Activated CD8-positive, alpha-beta T cell treated with anti-CD3 and anti-CD28 coated beads for 36 hours (primary cell): ENCODE measurements around the gene TMEM147. TPM values are rescaled to one million over a fixed set of nuclear protein-coding genes. Genes with fewer than 3 reads are reported as not detected.

Source experiments
- ATAC-seq: fragments of 200-7000 bp; cut with Tn5 transposase; one replicate; pipeline ENCODE4 v1.10.0; 2021; ENCODE audit warnings: mild to moderate bottlenecking, moderate library complexity
- CTCF ChIA-PET: fragments of 350-600 bp; sonication (Branson Sonifier 250); formaldehyde crosslinking; loops from one replicate; lab custom pipeline; 2021; ENCODE audit warnings: antibody characterized with exemption; lab: Charles Lee
- POLR2A ChIA-PET: fragments of 350-600 bp; sonication (Branson Sonifier 250); formaldehyde crosslinking; loops from one replicate; lab custom pipeline; 2021; ENCODE audit warnings: antibody characterized with exemption; lab: Charles Lee
- DNase-seq: peaks from one replicate; pipeline ENCODE4 v3.0.0-alpha.2; 2020
- H3K27ac Mint-ChIP-seq: one replicate; pipeline ENCODE4 v1.8.0; 2021; ENCODE audit warnings: mild to moderate bottlenecking, mixed read lengths
- H3K27me3 Mint-ChIP-seq: one replicate; pipeline ENCODE4 v1.8.0; 2021; ENCODE audit warnings: mixed read lengths
- H3K36me3 Mint-ChIP-seq: one replicate; pipeline ENCODE4 v1.8.0; 2021; ENCODE audit warnings: low read depth, mixed read lengths
- H3K4me1 Mint-ChIP-seq: one replicate; pipeline ENCODE4 v1.8.0; 2021; ENCODE audit warnings: low read depth, mixed read lengths
- H3K4me3 Mint-ChIP-seq: one replicate; pipeline ENCODE4 v1.8.0; 2021; ENCODE audit warnings: mild to moderate bottlenecking, moderate library complexity, mixed read lengths
- H3K9me3 Mint-ChIP-seq: one replicate; pipeline ENCODE4 v1.8.0; 2021; ENCODE audit warnings: mixed read lengths
- CTCF ChIP-seq: fragments of 200-600 bp; IDR thresholded peaks from one replicate; pipeline ENCODE4 v1.8.0; 2022; ENCODE audit warnings: antibody characterized with exemption, mild to moderate bottlenecking
- intact Hi-C: fragments of 100-400 bp; cut with micrococcal nuclease; formaldehyde crosslinking; loops from one replicate; pipeline ENCODE4 v1.10.0; 2022
- total RNA-seq, 2 experiments: library from RNA; stranded (reverse); gene quantifications; one replicate each; pipeline ENCODE4 v1.2.3, GENCODE V29; 2021

The TMEM147 gene
- total RNA-seq, 2 experiments from 2014 or later = 81.7 to 86.6 TPM

- no peak overlapping the region for H3K4me3 Mint-ChIP-seq
- H3K27ac Mint-ChIP-seq = no peak overlapping the region
- intact Hi-C loops = no loop called here
- no peaks in the 10 kb centered on the region for H3K9me3 Mint-ChIP-seq
- no peaks in the 10 kb centered on the region for H3K4me1 Mint-ChIP-seq
- POLR2A ChIA-PET = no interaction called here
- H3K36me3 Mint-ChIP-seq = no peaks in the 10 kb centered on the region
- peaks cover 7% of the 10 kb centered on the region for H3K27me3 Mint-ChIP-seq
- TF ChIP-seq CTCF = no peak
- DNase-seq (no peak), ATAC-seq (no peak)
- CTCF ChIA-PET = interaction anchor here (1.2 to 1.4 kb wide), 2 partner anchors 9 to 149 kb away, joined by 3 to 7 read pairs; no protein-coding TSS in a partner anchor
These were observed 43.7 kb upstream of the TMEM147 start for GRCh38 chr19:35501684-35502083.

- ATAC-seq = no peak
- H3K4me3 Mint-ChIP-seq = no peak overlapping the region
These were observed 42.7 kb upstream of the TMEM147 start for GRCh38 chr19:35502751-35503150.

GRCh38 chr19:35506011-35506410 lies 39.4 kb upstream of the TMEM147 start:
- intact Hi-C loops = no loop called here
- DNase-seq (no peak), ATAC-seq (no peak)
- Mint-ChIP-seq H3K4me1 (peaks cover 14% of the 10 kb centered on the region), H3K27ac (no peak overlapping the region), H3K9me3 (no peaks in the 10 kb centered on the region), H3K27me3 (peaks cover 22% of the 10 kb centered on the region), H3K36me3 (no peaks in the 10 kb centered on the region), H3K4me3 (no peak overlapping the region)
- POLR2A ChIA-PET = no interaction called here
- no peak for TF ChIP-seq CTCF
- CTCF ChIA-PET = interaction anchor here (0.8 to 3.9 kb wide), 6 partner anchors 9 to 153 kb away, joined by 3 to 24 read pairs (median 3); no protein-coding TSS in a partner anchor

More at GRCh38 chr19:35502751-35503150, 42.7 kb upstream of the TMEM147 start:
- no peaks in the 10 kb centered on the region for H3K4me1 Mint-ChIP-seq
- no peak for TF ChIP-seq CTCF
- intact Hi-C loops = no loop called here
- peaks cover 9% of the 10 kb centered on the region for H3K27me3 Mint-ChIP-seq
- H3K36me3 Mint-ChIP-seq = no peaks in the 10 kb centered on the region
- H3K9me3 Mint-ChIP-seq = no peaks in the 10 kb centered on the region
- H3K27ac Mint-ChIP-seq = no peak overlapping the region
- POLR2A ChIA-PET = no interaction called here
- CTCF ChIA-PET = interaction anchor here (1.4 kb wide), 1 partner anchor 8 kb away, joined by 7 read pairs; no protein-coding TSS in a partner anchor
- no peak for DNase-seq

- ChIA-PET POLR2A (interaction anchor here (1.0 kb wide), 1 partner anchor 16 kb away, joined by 3 read pairs; no protein-coding TSS in a partner anchor), CTCF (interaction anchor here (2.0 to 3.8 kb wide), 2 partner anchors 12 to 85 kb away, joined by 14 to 45 read pairs; no protein-coding TSS in a partner anchor)
- no peak overlapping the region for H3K4me3 Mint-ChIP-seq
- DNase-seq = no peak
- no peak for ATAC-seq
- H3K27me3 Mint-ChIP-seq = peaks cover 28% of the 10 kb centered on the region
- H3K9me3 Mint-ChIP-seq = no peaks in the 10 kb centered on the region
- intact Hi-C loops = no loop called here
- TF ChIP-seq CTCF = no peak
- no peaks in the 10 kb centered on the region for H3K36me3 Mint-ChIP-seq
- H3K4me1 Mint-ChIP-seq = peaks cover 14% of the 10 kb centered on the region
- H3K27ac Mint-ChIP-seq = no peak overlapping the region
These were observed 37.9 kb upstream of the TMEM147 start for GRCh38 chr19:35507561-35507960.

- CTCF ChIA-PET = interaction anchor here (1.2 to 3.8 kb wide), 5 partner anchors 12 to 161 kb away, joined by 3 to 45 read pairs (median 14); partner anchors contain the start of genes FFAR1 and FFAR3
- no peaks in the 10 kb centered on the region for H3K36me3 Mint-ChIP-seq
- H3K4me3 Mint-ChIP-seq = no peak overlapping the region
- TF ChIP-seq CTCF = no peak
- H3K9me3 Mint-ChIP-seq = no peaks in the 10 kb centered on the region
- ATAC-seq (no peak), DNase-seq (no peak)
- POLR2A ChIA-PET = interaction anchor here (1.0 kb wide), 1 partner anchor 16 kb away, joined by 3 read pairs; no protein-coding TSS in a partner anchor
- intact Hi-C loops = no loop called here
- H3K27me3 Mint-ChIP-seq = peaks cover 31% of the 10 kb centered on the region
- no peak overlapping the region for H3K27ac Mint-ChIP-seq
- peaks cover 14% of the 10 kb centered on the region for H3K4me1 Mint-ChIP-seq
These were observed 37.3 kb upstream of the TMEM147 start for GRCh38 chr19:35508129-35508528.
